Coronary artery (tissue), 2 donors: ENCODE results near the gene ZNF292.
A peak's percentile ranks its signal among the peaks of the same experiment; 100 is the strongest.
"Not testable (repeated sequence)": the region's sequence is repeated elsewhere in the genome, so short reads cannot be mapped to it uniquely, and the experiment has no call there.

Experiments
- DNase-seq: peaks from one replicate; pipeline ENCODE4 v3.0.0-alpha.2; 2017; ENCODE audit warnings: low spot score
- H3K27ac ChIP-seq, 2 donors: fragments of 200-600 bp; sonication (generic); one replicate each; pipeline ENCODE4 v1.5.1; 2016 to 2019
- H3K4me3 ChIP-seq: fragments of 200-600 bp; sonication (generic); 2 replicates; pipeline ENCODE4 v1.5.1; 2016; ENCODE audit warnings: mild to moderate bottlenecking, moderate library complexity
- TF ChIP-seq, protein P1 (sequence below): fragments of 200-600 bp; sonication (generic); IDR thresholded peaks from one replicate; pipeline ENCODE4 v1.5.1; 2019; ENCODE audit warnings: antibody characterized with exemption

The ZNF292 gene

DNA sequence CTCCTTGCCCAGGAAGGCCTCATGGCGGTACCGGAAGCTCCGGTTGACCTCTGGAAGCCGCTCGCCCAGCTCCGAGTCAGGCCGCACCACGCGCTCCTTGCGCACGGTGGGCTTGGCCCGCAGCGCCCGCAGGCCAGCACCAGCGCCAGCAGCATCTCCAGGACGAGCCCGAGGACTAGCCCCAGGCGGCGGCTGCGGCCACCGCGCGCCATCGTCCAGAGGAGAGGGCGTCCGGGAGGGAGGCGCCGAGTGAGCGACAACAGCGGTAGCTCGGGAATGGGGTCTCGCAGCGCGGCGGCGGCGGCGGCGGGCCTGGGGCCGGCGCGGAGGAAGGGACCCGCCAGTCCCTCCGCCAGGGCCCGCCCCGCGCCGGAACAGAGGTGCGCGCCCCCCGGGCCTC lies 32.9 kb upstream of the ZNF292 start:
- TF ChIP-seq, protein P1, sequence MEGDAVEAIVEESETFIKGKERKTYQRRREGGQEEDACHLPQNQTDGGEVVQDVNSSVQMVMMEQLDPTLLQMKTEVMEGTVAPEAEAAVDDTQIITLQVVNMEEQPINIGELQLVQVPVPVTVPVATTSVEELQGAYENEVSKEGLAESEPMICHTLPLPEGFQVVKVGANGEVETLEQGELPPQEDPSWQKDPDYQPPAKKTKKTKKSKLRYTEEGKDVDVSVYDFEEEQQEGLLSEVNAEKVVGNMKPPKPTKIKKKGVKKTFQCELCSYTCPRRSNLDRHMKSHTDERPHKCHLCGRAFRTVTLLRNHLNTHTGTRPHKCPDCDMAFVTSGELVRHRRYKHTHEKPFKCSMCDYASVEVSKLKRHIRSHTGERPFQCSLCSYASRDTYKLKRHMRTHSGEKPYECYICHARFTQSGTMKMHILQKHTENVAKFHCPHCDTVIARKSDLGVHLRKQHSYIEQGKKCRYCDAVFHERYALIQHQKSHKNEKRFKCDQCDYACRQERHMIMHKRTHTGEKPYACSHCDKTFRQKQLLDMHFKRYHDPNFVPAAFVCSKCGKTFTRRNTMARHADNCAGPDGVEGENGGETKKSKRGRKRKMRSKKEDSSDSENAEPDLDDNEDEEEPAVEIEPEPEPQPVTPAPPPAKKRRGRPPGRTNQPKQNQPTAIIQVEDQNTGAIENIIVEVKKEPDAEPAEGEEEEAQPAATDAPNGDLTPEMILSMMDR: no peak
- Histone ChIP-seq H3K27ac (no peak overlapping the region), H3K4me3 (peak overlapping the region; percentile 45)
- DNase-seq: no peak

DNA sequence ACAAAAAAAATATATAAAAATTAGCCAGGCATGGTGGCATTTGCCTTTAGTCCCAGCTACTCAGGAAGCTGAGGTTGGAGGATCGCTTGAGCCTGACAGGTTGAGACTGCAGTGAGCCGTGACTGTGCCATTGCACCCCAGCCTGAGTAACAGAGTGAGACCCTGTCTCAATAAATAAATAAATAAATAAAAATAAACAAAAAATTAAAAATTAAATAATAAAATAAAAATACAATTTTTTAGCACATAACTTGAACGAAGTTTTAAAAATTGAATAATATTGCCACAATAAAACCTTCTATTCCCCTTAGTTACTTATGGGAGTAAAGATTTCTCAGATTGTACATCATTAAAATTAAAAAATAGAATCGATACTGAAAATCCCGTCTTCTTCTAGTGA lies 31.3 kb upstream of the ZNF292 start:
- Histone ChIP-seq H3K27ac (no peak overlapping the region), H3K4me3 (no peak overlapping the region)
- no peak for DNase-seq
- TF ChIP-seq, protein P1: no peak

DNA sequence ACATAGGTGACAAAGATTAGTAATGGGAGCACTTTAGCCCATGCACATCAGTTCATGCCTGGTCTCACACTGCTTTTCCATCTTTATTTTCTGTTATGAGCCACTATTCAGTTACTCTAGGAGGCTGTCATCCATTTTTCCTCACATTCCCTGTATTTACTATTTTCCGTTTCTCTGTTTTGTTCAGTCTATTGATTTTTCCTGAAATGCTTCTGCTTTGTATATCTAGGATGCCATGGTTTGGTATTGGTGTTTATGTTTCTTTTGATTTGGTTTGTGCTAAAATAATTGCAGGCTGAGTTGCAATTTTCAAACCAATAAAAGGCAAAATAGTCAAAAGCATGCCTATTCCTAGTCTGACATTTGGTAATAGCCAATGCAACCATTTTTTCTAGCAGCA lies 28.9 kb upstream of the ZNF292 start:
- Histone ChIP-seq H3K4me3 (no peak overlapping the region), H3K27ac (no peak overlapping the region)
- DNase-seq: no peak
- TF ChIP-seq, protein P1: no peak

DNA sequence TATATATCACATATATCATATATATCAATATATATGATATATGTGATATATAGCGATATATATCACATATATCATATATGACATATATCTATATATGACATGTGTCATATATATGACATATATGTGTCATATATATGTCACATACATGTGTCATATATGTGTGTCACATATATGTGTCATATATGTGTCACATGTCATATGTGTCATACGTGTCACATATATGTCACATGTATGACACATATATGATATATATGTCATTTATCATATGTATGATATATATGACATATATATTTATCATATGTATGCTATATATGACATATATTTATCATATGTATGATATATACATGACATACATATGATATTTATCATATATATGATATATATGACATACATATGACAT lies 27.6 kb upstream of the ZNF292 start:
- H3K27ac ChIP-seq: no peak overlapping the region
- no peak for DNase-seq
- TF ChIP-seq, protein P1: no peak
- no peak overlapping the region for H3K4me3 ChIP-seq

DNA sequence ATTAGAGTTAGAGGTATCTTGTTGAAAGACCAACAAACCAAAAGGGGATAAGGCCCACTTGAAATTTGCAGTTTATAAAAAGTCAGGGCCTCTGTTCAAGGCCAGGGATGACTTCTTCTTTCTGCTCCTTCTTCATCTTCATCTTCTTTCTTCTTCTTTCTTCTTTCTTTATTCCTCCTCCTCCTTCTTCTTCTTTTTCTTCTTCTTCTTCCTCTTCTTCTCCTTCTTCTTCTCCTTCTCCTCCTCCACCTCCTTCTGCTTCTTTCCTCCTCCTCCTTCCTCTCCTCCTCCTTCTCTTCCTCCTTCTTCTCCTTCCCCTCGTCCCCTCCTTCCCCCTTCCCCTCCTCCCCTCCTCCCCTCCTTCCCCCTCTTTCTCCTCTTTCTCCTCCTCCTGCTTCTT lies 18.4 kb upstream of the ZNF292 start:
- H3K27ac ChIP-seq: no peak overlapping the region
- TF ChIP-seq, protein P1: no peak
- no peak overlapping the region for H3K4me3 ChIP-seq
- no peak for DNase-seq

DNA sequence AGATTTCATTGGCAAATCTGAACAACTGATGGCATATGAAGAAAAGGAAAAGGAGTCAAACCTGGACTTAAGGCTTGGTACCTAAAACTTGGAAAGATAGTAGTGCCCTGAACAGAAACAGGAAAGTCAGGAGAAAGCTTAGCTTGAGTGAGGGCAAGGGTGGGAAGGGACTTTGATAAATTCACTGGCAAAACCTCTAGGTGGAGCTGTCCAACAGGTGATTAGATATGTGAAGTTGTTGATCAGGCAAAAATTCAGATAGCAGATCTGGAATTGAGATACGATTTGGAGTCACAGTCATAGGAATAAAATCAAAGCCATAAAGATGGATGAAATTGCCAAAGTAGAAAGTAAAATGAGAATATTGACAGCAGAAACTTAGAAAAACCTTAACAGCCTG lies 16.1 kb upstream of the ZNF292 start:
- Histone ChIP-seq H3K27ac (no peak overlapping the region), H3K4me3 (no peak overlapping the region)
- DNase-seq: no peak
- TF ChIP-seq, protein P1: peak; percentile 32

DNA sequence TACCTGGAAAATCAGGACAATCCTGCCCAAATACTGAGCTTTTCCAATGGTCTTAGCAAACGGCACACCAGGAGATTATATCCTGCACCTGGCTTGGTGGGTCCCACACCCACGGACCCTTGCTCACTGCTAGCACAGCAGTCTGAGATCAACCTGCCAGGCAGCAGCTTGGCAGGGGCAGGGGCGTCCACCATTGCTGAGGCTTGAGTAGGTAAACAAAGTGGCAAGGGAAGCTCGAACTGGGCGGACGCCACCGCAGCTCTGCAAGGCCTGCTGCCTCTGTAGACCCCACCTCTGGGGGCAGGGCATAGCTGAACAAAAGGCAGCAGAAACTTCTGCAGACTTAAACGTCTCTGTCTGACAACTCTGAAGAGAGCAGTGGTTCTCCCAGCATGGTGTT lies 15.4 kb upstream of the ZNF292 start:
- H3K4me3 ChIP-seq, H3K27ac ChIP-seq, DNase-seq: not testable (repeated sequence)

DNA sequence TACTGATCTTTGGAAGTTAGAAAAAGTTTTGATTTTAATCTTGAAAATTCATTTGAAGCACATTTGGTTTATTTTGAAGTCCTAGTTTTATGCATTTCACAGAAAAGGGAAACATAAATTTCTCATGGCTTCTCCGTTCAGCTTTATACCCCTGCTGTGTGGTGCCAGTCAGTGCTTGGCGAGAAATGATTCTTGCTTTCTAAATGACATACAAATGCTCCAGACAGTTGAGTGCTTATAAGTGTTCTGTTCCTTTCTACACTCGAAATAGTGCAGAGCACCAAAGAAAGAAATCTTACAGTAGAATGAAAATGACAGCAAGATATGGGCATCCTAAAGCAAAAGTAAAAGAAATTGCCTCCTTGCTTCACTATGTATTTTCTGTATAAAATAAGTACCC lies 9.0 kb upstream of the ZNF292 start:
- Histone ChIP-seq H3K4me3 (no peak overlapping the region), H3K27ac (no peak overlapping the region)
- TF ChIP-seq, protein P1: no peak
- no peak for DNase-seq
